Head of caudate nucleus (tissue), 42 donors: ENCODE measurements around the gene ELF2.
"Not testable (repeated sequence)": the region's sequence is repeated elsewhere in the genome, so short reads cannot be mapped to it uniquely, and the experiment has no call there.

ENCODE experiments used
- DNase-seq, 42 donors: peaks; one replicate each; pipeline versions ENCODE4 v3.0.0 to v3.0.0-alpha.2; 2020 to 2021; ENCODE audit warnings: mixed read lengths in 7 of 42
- intact Hi-C: fragments of 100-400 bp; cut with DNase I; formaldehyde crosslinking; loops from one replicate; pipeline ENCODE4 v1.15.0; 2022

The ELF2 gene

DNA sequence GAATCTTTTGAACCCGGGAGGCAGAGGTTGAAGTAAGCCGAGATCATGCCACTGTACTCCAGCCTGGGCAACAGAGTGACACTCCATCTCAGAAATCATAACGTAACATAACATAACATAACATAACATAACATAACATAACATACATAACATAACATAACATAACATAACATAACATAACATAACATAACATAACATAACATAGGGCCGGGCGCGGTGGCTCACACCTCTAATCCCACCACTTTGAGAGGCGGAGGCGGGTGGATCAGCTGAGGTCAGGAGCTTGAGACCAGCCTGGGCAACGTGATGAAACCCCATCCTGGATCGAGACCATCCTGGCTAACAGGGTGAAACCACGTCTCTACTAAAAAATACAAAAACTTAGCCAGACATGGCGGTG is 84.7 kb downstream of the ELF2 start:
- DNase-seq: no peak
- intact Hi-C loops: no loop called here

DNA sequence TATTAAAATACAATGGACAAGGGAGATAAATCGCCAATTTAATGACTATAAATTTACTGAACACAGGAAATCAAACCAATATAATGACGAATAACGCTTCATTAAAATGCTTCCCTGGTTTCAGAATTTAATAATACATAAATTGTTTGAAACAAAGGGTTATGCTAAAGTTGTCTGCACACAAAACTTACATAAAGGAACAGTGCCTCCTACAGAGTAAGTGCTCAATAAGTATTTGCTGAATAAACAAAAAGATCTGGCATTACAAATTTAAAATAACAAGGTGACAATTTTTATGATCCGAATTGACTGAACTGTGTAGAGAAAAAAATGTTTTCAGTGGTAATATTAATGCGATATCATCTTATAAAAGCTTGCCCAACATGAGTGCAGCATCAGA is 91.9 kb downstream of the ELF2 start:
- no peak for DNase-seq
- intact Hi-C loops: loop anchor here (10.0 kb wide), 1 partner anchor 470 kb away; the partner anchor contains the start of gene SETD7

DNA sequence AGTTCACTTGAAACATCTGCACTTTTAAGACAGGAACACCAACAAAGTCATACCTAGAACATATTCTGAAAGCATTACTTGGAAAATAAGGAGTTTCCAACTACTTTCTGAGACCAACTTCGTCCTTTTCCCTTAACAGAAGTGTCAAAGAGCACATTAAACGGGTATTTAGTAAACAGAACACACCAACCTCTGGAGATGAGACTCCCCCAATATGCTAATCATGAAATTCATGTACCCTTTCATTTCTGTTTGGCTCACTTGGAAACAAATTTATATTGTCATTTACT is 92.3 kb downstream of the ELF2 start:
- intact Hi-C loops: loop anchor here (5.0 to 10.0 kb wide), 3 partner anchors 52 to 470 kb away; partner anchors contain the start of genes NAA15, NDUFC1 and SETD7
- no peak for DNase-seq

DNA sequence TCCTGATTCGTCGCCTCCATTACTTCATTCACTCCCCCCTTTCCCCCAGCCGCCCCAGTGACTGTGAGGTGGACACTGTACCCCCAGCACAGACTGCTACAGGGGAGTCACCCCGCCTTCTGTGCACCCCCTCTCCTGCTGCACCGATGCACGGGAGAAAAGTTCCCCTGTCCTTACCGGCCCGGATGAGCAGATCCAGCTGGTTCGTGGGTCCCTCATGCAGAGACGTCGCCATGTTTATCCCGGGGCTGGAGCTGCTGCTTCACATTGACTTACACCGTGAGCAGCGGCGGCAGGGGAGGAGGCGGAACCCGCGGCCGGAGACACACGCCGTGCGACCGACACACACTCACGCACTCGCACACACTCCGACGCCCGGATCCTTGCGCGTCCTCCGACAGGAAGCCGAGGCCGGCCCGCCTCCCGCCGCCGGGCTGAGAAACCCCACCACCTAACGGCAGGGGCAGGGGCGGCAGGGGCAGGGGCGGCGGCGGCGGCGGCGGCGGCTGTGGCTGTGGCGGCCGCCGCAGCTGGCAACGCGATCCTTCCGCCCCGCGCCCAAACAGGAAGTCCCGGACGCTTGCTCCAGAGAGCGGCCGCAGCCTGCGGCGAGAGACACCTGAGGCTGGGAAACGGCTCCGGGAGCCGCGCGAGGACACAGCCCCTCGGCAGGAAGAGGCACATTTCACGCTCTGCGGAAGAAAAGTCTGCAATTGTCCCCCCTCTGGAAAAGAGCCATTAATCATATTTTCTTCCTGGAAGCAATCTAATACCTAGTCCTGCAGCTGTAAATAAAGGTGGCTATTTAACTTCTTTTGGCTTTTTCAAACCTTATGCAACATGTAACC is 92.8 kb downstream of the ELF2 start:
- DNase-seq: peak; percentile 71 to 94 (median 86)
- intact Hi-C loops: loop anchor here (1.0 to 10.0 kb wide), 4 partner anchors 52 to 471 kb away; partner anchors contain the start of genes ELF2, NAA15, NDUFC1 and SETD7

DNA sequence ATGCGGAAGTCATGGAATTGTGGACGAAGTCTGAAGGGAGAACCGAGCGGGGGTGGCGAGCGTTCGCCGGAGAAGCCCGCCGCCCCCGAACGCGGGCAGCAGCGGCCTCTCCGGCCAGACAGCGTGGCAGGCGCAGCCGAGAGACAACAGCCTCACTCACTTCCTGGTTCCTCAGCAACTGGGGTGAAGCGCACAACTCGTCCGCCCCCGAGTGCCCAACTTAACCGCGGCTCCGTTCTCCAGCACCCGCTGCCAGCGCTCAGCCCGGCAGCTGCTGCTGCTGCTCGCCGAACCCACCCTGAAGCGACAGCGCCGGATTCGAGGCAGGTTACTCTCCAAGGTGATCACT is 93.4 kb downstream of the ELF2 start:
- intact Hi-C loops: loop anchor here (1.0 to 10.0 kb wide), 4 partner anchors 51 to 471 kb away; partner anchors contain the start of genes ELF2, NAA15, NDUFC1 and SETD7
- peak in 35 of 42 donors; percentile 50 to 84 (median 70) for DNase-seq

DNA sequence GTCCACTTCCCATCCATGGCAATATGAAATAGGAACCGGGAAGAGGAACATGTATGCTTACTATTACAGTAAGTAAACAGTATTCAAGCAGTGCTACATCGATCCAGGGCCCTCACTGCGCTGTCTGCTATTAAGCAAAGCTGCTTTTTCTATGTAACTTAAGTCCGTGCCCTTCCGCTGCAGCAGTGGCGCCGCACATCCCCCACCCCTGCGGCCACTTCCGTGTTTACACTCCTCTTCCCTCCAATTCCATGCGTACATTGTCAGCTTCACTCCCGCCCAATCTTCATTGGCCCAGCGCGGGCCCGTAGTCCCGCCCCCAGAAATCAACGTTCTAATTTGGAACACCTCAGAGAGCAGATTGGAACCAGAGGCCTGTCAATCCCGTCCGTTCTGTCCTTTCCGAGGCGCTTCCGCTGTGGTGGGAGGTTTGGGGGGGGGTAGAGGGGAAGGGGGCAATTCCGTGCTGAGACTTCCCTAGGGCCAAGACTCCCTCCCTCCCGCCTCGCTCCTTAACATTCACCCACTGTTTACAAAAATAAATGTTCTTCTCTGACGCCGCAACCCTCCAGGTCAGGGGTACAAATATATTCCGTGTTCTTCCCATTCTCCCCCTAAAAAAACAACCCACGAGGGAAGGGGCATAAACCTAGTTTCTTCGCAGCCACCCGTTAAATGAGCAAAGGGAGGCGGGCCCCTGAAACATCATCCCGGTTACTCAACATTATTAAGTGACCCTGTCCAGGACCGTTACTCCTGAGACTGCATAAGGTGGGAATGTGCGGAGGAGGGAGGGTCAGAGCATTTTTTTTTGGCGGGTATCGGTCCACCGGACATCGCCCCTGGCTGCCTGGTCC is 94.0 kb downstream of the ELF2 start:
- intact Hi-C loops: loop anchor here (1.0 to 10.0 kb wide), 4 partner anchors 51 to 472 kb away; partner anchors contain the start of genes ELF2, NAA15, NDUFC1 and SETD7
- DNase-seq: peak; percentile 88 to 98 (median 95)

DNA sequence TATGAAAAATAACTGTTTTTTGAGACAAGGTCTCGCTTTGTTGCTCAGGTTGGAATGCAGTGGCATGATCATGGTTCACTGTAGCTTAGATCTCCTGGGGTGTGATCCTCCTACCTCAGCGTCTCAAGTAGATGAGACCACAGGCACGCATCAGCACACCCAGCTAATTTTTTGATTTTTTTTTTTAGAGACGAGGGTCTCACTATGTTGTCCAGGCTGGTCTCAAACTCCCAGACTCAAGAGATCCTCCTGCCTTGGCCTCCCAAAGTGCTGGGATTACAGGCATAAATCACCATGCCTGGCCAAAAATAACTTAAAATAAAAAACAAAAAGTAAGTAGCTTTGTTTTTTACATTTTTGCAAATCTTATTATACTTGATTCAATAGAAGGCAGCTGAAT is 98.1 kb downstream of the ELF2 start:
- intact Hi-C loops: no loop called here
- no peak for DNase-seq

DNA sequence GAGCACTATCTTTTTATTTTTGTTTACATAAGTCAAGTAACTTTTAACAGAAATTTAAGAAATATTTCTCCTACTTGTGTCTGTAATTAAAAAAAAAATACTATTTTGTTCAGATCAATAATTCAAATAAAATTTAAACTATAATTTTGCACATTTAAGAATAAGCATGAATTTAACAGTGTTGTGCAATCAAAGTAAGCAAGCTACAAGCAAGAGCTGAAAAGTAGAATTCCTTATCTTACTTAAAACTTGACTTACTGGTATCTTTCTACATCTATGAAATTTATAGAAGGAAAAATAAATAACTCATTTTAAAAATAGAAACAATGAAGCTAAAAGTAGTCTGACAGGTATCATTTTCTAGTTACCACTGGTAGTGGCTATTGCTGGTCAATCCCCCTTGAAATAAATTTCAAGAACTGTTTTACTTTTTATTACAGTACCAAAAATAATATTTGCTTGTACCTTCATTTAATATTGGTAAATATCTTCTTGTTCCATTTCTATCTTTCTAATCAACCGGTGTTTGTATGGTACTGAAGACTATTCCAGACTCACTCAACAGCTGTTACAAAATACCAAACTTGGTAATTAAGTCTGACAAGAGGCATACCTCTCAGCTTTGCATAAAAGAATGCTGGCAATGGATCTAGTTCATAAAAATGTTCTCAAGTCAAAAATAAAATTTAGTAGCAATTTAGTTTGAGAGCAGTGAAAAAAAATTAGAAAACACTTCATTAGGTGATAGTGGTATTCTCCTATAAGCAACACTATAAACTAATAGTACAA is 99.3 kb downstream of the ELF2 start:
- DNase-seq: no peak
- intact Hi-C loops: no loop called here

DNA sequence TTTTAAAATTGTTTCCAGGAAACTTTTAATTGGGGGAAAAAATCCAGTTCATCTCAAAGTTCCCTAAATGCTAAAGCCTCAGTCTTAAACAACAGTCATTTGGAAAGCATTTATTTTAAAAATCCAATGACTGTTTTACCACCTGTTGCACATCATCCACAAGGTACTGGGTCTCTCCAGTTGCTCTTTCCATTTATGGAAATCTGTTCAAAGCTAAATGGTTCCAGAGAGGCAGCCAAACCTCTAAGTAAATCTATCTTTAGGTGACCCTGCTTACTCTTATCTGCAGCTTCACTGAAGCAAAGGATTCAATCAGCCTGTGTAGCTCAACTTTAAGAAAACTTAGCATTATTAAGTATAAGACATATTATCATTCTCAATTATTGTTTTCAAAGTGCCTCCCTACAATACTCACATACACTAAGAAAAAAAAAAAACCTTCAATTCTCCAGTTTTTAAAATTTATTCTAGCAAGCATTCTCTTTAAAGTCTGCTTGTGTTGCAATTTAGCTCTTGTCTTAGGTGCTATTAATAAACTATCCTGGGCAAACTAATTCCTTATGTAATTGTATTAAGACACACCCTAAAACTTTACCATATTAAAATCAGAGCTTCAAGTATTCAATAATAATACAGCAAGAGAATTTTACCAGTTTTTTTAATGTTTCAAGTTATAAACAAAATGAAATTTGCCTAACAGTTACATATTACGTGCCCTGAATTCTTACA is 100.8 kb downstream of the ELF2 start:
- no peak for DNase-seq
- intact Hi-C loops: no loop called here

DNA sequence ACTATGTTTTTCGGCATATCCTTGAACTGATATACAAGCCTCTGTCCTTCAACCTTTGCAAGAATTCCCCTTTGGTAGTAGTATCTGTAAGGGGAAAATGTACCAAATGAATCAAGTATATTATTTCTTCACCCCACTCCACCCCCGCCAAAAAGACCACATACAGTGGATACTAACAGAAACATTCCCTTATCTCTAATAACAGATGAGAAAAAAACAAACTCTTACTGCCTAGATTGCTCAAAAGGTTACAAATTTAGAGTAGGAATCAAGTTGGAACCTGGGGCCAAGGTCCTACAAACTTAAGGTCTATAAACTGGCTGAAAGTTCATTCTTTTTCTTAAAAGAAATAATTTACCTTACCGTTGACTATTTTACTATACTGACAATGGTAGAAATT is 116.4 kb downstream of the ELF2 start:
- intact Hi-C loops: no loop called here
- DNase-seq: no peak

DNA sequence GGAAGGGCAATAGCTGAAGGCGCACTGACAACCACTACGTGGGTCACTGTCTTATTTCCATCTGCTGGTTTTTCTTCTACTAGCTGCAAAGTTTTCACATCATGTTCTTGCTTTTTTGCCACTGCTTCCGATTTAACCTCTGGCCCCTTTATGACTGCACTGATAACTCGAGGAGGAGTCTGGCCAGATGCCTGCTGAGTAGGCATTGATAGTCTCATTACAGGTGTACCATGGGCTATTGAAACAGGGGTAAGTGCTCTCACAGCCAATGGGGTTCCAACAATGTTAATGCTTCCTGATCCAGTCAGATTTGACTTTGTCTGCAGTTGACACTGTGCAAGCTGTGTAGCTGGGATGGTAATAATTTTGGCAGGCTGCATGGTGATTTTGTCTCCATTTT is 118.0 kb downstream of the ELF2 start:
- DNase-seq, intact Hi-C loops: not testable (repeated sequence)

DNA sequence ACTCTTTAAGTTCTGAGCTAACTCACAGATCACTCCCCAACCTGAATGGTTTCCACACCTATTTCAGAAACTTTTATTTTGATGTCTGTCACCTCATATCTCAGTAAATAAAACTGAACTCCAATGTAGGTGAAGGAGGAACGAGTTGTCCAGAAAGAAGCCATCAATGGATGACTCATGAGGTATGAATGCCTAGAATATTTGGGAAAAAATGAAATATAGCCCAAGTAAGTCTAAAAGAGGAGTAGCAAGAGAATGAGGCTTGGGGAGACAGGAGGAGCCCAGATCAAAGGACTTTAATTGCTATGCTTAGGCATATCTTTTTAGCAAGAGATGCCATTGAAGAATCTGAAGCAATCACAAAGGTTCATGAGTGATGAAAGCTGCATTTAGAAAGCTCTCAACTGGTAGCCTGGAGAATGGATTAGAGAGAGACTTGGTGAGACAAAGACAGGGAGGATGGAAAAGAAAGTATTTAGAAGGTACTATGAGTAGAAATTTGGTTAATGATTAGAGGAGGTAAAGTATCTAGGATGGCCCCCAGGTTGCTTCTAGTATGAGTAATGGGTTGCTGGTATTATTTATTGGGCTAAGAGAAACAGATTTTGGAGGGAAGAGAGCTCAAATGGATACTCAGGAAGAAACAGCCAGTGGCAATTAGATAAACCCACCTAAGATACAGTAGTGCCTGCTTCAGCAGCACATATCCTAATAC is 122.1 kb downstream of the ELF2 start:
- intact Hi-C loops: no loop called here
- DNase-seq: no peak

DNA sequence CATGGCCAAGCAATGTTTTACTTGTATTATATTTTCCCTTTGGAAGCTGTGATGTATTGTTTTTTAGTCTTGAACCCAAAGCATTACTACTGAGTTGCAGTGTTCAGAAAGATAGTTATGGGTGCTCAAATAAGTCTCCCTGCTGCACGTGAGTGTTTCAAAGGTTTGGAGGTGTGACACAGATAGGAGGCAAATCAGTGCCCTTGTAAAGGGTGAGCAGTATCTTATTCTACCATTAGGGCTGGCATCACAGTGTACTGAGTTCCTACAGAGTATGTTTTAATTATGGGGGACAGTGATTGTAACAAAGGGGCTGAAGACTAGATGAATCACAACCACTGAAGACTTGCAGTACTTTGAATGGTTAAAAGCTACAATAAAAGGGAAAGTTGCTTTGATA is 123.1 kb downstream of the ELF2 start:
- DNase-seq: no peak
- intact Hi-C loops: no loop called here

DNA sequence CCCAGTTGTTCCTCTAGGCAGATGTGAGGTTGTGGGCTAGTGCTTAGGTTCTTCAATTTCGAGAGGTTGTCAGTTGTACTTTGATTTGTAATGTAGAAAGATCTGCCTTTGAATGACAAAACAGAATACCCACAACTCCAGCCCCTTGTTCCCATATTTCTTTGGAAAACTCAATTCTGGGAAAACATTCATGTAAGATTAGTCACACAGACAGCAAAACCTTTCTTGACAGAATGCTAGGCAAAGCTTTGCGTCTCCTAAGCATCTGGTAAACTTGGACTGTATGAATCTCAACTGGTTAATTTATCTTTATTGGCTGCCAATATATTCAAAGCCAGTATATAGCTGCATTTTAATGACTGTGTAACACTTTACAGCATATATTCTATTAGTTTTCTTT is 126.6 kb downstream of the ELF2 start:
- DNase-seq: no peak
- intact Hi-C loops: no loop called here

DNA sequence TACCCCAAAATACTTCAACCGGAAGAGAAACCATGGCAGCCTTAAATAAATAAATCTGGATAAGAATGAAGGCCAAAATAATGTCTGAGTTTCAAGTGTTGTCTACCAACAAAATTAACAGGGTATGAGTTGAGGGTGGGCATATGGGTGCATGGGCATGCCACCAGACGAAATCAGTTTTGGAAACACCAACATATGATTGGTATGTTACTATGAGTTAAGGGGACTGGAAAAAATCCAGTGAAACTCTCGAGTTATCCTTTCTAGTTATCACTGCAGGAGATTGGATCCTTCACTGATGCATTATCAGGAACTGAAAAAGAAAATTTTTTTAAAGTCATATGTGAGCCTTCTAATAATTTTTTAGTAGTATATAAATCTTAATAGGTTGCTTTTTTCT is 129.0 kb downstream of the ELF2 start:
- no peak for DNase-seq
- intact Hi-C loops: no loop called here

DNA sequence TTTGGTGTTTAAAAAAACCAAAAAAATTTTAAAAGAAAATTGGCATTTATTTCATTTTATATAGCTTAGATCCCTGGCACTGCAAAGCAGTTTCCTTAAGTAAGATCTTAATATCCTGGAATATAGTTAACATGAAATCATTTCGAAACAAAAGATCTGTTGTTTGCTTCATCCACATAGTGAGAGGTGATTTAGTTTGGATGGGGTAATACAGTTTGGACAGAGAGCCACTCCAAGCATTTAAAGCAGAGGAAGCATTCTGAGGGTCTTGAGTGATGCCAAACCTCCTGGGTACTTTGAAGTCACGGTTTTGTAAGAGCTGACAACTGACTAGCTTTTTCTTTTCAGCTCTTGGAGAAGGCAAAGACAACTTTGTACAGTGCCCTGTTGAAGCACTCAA is 132.7 kb downstream of the ELF2 start:
- intact Hi-C loops: no loop called here
- DNase-seq: no peak

DNA sequence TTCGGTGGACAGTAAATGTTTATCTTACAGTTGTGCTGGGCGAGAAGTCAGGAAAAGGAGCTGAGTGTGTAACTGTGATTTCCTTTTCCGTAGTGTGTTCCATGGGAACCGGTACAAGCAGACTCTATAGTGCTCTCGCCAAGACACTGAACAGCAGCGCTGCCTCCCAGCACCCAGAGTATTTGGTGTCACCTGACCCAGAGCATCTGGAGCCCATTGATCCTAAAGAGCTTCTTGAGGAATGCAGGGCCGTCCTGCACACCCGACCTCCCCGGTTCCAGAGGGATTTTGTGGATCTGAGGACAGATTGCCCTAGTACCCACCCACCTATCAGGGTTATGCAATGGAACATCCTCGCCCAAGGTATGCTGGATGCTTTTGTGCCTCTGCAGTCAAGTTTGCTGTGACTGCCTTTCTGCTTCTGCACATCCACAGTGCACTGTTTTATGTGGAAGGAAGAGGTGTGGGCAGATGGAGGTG is 134.0 kb downstream of the ELF2 start:
- intact Hi-C loops: no loop called here
- DNase-seq: peak; percentile 18 to 84 (median 54)

DNA sequence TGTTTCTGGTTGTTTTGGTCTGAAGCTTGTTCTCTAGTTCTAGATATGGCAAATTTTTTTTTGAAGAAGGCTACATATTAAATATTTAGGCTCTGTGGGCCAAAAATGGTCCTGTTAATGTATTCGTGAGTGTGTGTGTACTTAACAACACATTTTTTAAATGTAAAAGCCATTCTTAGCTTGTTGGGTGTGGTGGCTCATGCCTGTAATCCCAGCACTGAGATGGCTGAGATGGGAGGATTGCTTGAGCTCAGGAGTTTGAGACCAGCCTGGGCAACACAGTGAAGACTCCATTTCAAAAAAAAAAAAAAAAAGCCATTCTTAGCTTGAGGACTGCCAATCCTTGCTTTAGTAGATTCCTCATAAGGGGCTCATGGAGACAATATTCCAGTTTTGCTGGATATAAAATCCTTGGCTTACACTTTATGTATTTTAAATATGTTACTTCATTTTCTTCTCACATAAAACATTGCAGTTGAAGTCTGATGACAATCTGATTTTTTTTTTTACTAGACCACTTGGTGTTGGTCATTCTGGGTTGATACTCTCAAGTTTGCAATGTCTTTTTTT is 138.1 kb downstream of the ELF2 start:
- intact Hi-C loops: no loop called here
- no peak for DNase-seq
